ENCODE results near the gene NKD1.

Gene NKD1

GRCh38 chr16:50584033-50584722 lies 36.0 kb downstream of the NKD1 start:
- DNase-seq: no peak

DNA sequence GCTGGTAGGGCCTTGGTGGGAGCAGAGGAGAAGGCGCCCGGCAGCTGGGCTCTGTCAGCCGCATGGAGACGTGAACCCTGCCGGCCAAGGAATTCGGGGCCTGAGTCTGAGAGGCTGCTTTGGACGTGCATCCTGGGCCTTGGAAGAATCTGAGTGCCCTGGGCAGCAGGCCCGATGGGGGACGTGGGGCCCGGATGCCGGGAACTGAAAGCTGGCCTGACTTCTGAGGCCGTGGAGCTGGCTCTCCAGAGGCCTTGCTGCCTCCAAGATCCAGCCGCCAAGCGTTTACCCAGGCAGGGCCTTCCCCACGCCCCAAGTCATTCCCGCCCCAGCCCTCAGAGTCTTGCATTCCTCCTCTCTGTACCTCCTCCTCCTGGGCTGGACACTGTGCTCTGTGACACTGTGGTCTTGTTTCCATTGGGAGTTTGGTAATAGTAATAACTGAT lies 37.2 kb downstream of the NKD1 start:
- DNase-seq: no peak

DNA sequence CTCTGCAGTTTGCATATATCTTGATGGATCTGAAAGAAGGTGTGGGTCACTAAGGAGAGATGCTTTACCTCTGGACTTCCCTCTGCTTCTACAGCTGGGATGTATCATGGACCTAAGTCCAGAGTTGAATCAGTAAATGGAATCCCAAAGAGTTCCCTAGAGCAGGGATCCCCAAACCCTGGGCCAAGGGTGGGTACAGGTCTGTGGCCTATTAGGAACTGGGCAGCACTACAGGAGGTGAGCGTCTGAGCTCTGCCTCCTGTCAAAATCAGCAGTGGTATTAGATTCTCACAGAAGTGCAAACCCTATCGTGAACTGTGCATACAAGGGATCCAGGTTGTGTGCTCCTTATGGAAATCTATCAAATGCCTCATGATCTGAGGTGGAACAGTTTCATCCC lies 39.3 kb downstream of the NKD1 start:
- no peak for DNase-seq

DNA sequence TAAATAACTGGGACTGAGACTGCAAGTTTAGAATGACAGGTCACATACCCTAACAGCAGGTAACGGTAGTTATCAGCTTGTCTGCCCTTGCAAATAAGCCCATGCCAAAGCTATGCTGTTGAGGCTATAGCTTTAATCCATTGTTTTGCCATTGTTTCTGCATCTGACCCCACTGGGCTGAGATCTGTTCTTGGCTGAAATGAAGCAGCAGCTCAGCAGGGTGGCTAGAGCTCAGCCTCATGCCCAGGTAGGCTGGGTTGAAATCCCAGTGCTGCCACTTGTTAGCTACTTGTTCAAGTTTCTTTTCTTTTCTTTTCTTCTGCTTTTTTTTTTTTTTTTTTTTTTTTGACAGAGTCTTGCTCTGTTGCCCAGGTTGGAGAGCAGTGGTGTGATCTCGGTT lies 40.1 kb downstream of the NKD1 start:
- DNase-seq: no peak

DNA sequence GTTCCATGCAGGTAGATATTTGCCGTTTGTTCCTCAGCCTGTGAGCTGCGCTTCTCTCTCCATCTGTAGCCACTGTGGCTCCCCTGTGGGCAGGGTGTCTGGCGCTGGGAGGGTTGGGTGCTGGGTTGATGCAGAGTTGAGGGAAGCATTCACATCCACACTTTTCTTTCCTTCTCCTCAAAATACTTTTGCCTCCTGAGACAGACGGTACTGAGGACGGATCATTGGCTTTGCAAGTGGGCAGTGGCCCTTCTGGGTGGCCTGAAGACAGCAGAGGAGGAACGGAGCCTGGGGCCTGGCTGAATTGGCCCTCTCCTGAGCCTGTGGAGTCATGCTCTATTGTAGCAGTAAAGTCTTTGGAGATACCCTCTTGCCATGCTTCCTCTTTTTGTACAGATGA lies 43.0 kb downstream of the NKD1 start:
- no peak for DNase-seq

DNA sequence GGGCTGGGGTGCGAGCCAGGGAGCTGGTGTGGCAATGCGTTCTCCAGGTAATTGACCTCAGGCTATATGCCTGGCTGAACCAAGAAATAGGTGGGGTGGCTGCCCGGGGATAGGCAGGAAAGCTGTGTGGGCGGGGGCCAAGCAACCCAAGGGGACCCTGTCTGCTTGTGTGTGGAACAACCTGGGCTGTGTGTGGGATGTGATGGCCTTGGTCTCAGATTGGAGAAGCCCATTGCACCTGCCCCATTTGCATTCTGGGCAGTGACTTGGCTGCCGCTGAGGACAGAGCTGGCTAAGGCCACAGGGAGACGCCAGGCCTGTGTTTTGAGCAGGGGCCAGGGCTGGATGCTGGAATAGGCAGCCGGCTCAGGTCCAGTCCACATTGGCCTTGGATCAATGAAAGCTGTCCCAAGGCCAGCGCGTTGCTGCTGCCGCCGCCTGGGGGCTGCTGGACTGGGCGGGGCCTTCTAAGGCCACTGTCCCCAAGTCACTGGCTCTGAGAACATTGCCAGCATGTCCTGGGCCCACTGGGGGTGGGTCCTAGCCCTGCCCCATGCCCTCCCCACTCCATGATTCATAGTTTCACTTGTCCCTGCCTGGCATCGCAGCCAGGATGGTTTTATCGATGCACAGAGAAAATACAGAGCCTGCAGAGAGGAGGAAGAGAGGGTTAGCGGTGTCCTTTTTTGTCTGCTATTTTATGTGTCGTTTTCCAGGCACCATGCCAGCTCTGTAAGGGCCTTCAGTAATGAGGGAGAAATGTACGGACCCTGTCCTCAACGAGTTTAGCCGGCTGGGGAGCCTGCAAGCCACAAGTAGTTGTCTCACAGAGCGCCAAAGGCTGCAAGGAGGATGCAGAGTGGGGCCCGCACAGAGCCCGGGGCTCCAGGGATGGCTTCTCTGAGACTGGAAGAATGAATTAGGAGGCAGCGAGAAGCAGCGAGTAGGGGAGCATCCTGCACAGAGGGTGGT lies 43.9 kb downstream of the NKD1 start:
- peak; percentile 51 for DNase-seq

DNA sequence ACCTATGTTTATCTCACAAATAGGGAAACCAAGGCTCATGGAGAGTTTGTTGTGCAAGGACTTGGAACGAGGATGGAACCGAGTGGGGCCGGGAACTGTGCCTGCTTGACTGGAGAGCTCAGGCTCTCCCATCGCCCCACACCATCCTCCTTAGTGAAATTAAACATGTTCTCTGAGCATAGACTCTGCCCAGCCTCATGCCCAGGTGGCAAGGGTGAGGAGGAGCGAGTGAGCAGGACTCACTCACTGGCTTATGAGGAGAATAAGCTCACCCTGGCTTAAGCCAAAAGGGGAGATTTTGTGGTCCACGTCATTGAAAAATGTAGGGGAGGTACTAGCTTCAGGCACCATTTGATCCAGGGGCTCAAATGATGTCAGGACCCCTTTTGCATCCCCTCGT lies 44.8 kb downstream of the NKD1 start:
- DNase-seq: no peak

- DNase-seq: no peak
These were observed 45.4 kb downstream of the NKD1 start for GRCh38 chr16:50593410-50594150.

DNA sequence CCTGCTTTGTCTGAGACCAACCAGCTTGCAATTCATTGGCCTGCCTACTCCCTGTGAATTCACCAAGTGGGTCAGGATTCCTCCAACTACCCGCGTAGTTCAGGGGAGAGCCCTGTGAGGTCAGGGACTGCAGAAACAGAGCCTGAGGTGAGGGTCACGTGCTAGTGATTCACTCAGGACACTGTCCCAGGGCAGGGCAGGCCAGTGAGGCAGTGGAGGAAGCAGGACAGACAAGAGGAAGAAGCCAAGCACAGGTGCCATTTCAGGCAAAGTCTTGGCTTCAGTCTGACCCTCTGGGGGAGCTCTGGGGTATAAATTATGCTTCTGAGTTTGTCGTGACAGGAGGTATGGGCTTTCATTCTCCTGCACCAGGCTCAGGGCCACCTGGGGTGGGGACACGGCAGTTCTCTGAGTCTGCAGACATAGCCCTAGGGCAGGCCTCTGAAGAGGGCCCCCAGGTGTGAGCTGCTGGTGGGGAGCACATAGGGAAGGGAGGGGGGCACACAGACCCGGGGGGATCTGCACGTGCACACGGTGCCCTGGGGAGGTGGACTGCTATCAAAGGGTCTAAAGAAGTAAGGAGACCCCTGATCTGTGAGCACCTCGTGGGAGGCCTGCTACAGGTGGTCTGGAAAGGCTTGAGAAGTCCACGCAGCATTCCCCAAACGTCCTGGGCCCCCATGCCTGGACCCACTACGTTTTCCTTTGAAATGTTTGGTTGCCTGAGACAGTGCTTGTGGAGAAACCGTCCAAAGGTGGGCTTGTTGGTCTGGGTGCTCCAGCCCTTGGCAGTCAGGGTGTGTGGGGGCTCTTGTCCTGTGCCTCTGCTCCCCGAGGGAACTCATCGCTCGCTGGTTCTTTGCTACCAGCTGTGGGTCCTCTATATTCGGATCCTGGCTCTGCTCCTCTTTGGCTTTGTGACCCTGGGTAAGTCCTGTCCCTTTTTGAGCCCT lies 46.4 kb downstream of the NKD1 start:
- DNase-seq: peak; percentile 0

GRCh38 chr16:50595859-50596258 lies 47.7 kb downstream of the NKD1 start:
- DNase-seq: no peak

GRCh38 chr16:50596762-50597450 lies 48.7 kb downstream of the NKD1 start:
- DNase-seq: no peak

- no peak for DNase-seq
These were observed 49.5 kb downstream of the NKD1 start for GRCh38 chr16:50597563-50598255.

GRCh38 chr16:50598256-50598894 lies 50.2 kb downstream of the NKD1 start:
- DNase-seq: no peak

DNA sequence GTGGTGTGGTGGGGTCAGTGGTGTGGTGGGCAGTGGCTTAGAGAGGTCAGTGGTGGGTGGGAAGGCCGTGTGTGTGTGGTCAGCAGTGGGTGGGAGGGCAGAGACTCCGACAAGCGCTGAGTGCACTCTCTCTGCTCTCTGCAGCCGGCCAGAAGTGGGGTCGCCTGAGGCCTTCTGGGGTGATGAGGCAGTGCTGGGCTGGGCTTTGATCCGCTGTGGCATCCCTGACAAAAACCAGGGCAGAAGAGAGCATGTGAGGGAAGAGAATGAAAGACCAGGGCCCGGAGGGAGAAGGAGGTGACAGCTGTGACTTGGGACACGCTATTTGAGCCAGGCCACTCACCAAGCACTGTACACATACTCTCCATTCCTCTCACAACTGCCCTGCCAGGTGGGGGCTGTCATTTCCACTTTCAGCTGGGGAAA lies 50.8 kb downstream of the NKD1 start:
- no peak for DNase-seq

DNA sequence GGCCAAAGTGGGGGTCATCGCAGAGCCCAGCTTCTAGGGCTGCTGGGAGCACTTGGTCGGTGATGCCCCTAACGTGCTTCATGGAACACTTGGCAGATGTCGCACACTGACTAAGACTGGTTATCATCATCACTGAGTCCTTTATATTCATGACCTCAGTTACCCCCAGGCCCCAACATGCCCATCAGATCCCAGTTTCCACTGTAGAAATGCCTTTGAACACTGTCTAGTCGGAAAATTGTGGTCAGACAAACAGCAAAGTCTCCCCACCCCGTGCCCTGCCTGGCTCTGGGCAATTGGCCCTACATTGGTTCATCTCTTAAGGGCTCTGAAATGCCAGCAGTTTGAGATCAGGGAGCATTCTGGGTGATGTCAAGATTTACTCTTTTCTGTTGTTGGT lies 51.3 kb downstream of the NKD1 start:
- no peak for DNase-seq

GRCh38 chr16:50600582-50601283 lies 52.5 kb downstream of the NKD1 start:
- DNase-seq: no peak

GRCh38 chr16:50601341-50601740 lies 53.1 kb downstream of the NKD1 start:
- no peak for DNase-seq

DNA sequence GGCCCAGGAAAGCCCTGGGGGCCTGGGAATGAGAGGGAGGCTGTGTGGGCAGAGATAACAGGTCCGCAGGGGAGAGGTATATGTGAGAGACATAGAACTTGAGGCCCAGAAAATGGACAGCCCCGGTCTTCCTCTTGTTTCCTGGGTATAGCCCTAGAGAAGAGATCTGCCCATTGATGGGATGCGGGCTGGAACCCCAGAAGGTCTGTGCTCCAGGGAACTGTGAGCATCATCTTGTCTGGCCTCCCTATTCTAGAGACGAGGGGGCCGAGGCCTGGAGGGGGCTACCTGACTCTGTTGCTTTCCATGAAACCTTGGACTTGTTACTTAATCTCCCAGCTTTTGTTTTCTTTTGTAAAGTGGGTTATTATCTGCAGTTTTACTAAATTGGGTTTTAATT lies 53.9 kb downstream of the NKD1 start:
- DNase-seq: no peak

DNA sequence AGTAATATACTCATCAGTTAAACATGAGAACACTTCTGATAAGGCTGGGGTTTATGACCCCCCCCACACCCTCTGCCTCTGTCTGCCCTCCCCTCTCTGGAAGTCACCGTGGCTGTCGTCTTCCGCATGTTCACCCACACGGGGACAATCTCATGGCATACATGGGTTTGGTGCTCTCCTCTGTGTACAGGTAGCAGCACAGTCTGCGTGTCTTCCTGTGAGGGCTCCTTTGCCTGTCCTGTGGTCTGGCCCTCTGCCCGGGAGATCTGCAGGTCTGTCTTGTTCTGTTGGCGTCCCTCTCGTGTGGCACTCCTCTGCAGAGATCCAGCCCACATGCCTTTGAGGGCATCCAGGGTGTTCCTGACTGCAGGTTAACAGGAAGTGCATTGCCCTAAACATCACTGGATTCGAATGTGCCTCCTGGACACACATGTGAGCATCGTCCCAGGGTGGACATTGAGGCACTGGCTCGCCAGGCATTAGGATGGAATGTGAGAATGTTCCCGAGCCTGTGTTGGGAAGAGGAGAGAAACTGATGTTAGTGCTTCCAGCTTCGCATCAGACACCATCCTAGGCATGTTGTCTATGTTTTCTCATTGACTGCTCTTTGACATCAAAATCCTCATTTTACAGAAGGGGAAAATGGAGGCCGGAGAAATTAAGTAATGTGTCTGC lies 54.5 kb downstream of the NKD1 start:
- no peak for DNase-seq

Measured in NCI-H345 (cell line).